HCT116 (cell line): ENCODE data around the gene AMBRA1.
"Not testable (repeated sequence)": the region's sequence is repeated elsewhere in the genome, so short reads cannot be mapped to it uniquely, and the experiment has no call there.

Experiments
- CEBPB ChIP-seq: IDR thresholded peaks from 2 replicates; pipeline ENCODE4 v1.6.1; 2012; ENCODE audit warnings: low read depth
- CTCF ChIP-seq, 3 experiments: fragments of 200-600 bp in 1 of 3; sonication (generic) in 1 of 3; IDR thresholded peaks in 2 of 3; conservative IDR thresholded peaks in 1 of 3; 2 replicates each; pipeline ENCODE4 v1.5.1; 2012 to 2017; ENCODE audit warnings: low read depth in 2 of 3, low read length in 2 of 3, antibody characterized with exemption in 1 of 3, borderline replicate concordance in 1 of 3, control low read depth in 1 of 3, mild to moderate bottlenecking in 1 of 3, mixed read lengths in 1 of 3, mixed run types in 1 of 3, moderate library complexity in 1 of 3; ENCODE audit not compliant: insufficient read depth in 1 of 3
- EZH2 ChIP-seq: fragments of 200-600 bp; sonication (generic); IDR thresholded peaks from 2 replicates; pipeline ENCODE4 v1.6.1; 2017; ENCODE audit warnings: antibody characterized with exemption, mixed run types
- EZH2phosphoT487 ChIP-seq: fragments of 200-600 bp; IDR thresholded peaks from 2 replicates; pipeline ENCODE4 v1.6.1; 2018; ENCODE audit warnings: antibody characterized with exemption, borderline replicate concordance
- POLR2A ChIP-seq: IDR thresholded peaks from 2 replicates; pipeline ENCODE4 v1.7.0; 2011; ENCODE audit warnings: borderline replicate concordance; ENCODE audit not compliant: insufficient read depth, insufficient read length; ENCODE audit errors: extremely low read depth
- POLR2AphosphoS5 ChIP-seq: IDR thresholded peaks from 2 replicates; pipeline ENCODE4 v1.6.1; 2011; ENCODE audit warnings: mild to moderate bottlenecking, low read depth, low read length, moderate library complexity
- SP1 ChIP-seq: IDR thresholded peaks from 2 replicates; pipeline ENCODE4 v1.6.1; 2012; ENCODE audit warnings: low read depth
- TF ChIP-seq, protein P1 (sequence below): IDR thresholded peaks from 2 replicates; pipeline ENCODE4 v1.6.1; 2012; ENCODE audit warnings: low read depth

DNA sequence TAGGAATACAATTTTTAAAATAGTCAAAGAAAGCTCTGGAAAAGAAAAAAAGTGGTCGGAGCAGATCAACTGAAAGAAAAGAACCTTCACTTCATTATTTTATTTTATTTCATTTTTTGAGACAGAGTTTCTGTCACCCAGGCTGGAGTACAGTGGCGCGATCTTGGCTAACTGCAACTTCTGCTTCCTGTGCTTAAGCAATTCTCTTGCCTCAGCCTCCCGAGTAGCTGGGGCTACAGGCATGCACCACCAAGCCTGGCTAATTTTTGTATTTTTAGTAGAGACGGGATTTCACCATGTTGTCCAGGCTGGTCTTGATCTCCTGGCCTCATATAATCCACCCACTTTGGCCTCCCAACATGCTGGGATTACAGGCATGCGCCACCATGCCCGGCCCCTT lies 74.9 kb downstream of the AMBRA1 start:
- TF ChIP-seq EZH2phosphoT487; CTCF (IDR thresholded peaks at IDR 0.05 in 2 of 3, conservative IDR thresholded peaks at IDR 0.05 in 1 of 3; ENCODE audit: borderline replicate concordance in 1 of 3, insufficient read depth in 1 of 3, low read depth in 2 of 3, low read length in 2 of 3); POLR2A; POLR2AphosphoS5; SP1; CEBPB; EZH2: not testable (repeated sequence)
- TF ChIP-seq, protein P1, sequence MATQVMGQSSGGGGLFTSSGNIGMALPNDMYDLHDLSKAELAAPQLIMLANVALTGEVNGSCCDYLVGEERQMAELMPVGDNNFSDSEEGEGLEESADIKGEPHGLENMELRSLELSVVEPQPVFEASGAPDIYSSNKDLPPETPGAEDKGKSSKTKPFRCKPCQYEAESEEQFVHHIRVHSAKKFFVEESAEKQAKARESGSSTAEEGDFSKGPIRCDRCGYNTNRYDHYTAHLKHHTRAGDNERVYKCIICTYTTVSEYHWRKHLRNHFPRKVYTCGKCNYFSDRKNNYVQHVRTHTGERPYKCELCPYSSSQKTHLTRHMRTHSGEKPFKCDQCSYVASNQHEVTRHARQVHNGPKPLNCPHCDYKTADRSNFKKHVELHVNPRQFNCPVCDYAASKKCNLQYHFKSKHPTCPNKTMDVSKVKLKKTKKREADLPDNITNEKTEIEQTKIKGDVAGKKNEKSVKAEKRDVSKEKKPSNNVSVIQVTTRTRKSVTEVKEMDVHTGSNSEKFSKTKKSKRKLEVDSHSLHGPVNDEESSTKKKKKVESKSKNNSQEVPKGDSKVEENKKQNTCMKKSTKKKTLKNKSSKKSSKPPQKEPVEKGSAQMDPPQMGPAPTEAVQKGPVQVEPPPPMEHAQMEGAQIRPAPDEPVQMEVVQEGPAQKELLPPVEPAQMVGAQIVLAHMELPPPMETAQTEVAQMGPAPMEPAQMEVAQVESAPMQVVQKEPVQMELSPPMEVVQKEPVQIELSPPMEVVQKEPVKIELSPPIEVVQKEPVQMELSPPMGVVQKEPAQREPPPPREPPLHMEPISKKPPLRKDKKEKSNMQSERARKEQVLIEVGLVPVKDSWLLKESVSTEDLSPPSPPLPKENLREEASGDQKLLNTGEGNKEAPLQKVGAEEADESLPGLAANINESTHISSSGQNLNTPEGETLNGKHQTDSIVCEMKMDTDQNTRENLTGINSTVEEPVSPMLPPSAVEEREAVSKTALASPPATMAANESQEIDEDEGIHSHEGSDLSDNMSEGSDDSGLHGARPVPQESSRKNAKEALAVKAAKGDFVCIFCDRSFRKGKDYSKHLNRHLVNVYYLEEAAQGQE = not testable (repeated sequence)
